ENCODE measurements around the gene TMEM117. TPM values are rescaled to one million over a fixed set of nuclear protein-coding genes. Genes with fewer than 3 reads are reported as not detected.

TMEM117 gene
- total and polyA plus RNA-seq, 2 experiments from 2014 or later: 18.0 to 21.0 TPM

DNA sequence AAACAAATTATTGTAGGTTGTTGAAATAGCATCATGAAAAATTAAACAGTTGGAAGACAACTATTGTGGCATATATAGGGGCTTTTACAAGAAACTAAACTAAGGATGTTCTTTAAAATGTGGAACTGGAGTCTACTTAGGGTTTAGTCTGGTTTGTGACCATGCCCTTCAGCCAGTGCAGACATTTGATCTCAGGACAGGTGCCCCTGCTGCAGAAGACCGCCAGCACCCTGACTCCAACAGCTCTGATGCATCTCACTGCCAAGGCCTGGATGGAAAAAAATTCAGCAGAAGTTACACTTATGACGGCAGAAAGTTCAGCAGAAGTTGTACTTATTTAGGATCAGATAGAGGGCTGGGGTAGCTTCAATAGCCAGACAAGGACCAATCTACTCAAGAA is 51.5 kb downstream of the TMEM117 start:
- no peak overlapping the region for H3K27ac ChIP-seq
- no peak for TF ChIP-seq CTCF (IDR thresholded peaks at IDR 0.05; ENCODE audit: low read depth, low read length)
- H3K36me3 ChIP-seq: no peaks in the 10 kb centered on the region

GRCh38 chr12:43891856-43892574 is 56.1 kb downstream of the TMEM117 start:
- H3K4me1 ChIP-seq (ENCODE audit: low read depth): no peaks in the 10 kb centered on the region
- TF ChIP-seq CTCF (IDR thresholded peaks at IDR 0.05; ENCODE audit: low read depth, low read length): no peak
- no peaks in the 10 kb centered on the region for H3K9me3 ChIP-seq (ENCODE audit: low read depth)
- H3K27me3 ChIP-seq: no peaks in the 10 kb centered on the region
- H3K36me3 ChIP-seq: no peaks in the 10 kb centered on the region
- DNase-seq (ENCODE audit: low read depth in 1 of 2, low spot score in 1 of 2): no peak
- no peak overlapping the region for H3K4me3 ChIP-seq
- no peak overlapping the region for H3K27ac ChIP-seq

More for the DNA sequence above, 51.5 kb downstream of the TMEM117 start:
- no peak for DNase-seq (ENCODE audit: low read depth in 1 of 2, low spot score in 1 of 2)
- H3K9me3 ChIP-seq (ENCODE audit: low read depth): no peaks in the 10 kb centered on the region
- peaks cover 2% of the 10 kb centered on the region for H3K4me1 ChIP-seq (ENCODE audit: low read depth)
- no peaks in the 10 kb centered on the region for H3K27me3 ChIP-seq
- H3K4me3 ChIP-seq: no peak overlapping the region

GRCh38 chr12:43893670-43894069 is 57.8 kb downstream of the TMEM117 start:
- no peaks in the 10 kb centered on the region for H3K36me3 ChIP-seq
- H3K27ac ChIP-seq: no peak overlapping the region
- H3K4me3 ChIP-seq: no peak overlapping the region
- no peaks in the 10 kb centered on the region for H3K9me3 ChIP-seq (ENCODE audit: low read depth)
- TF ChIP-seq CTCF (IDR thresholded peaks at IDR 0.05; ENCODE audit: low read depth, low read length): no peak
- no peaks in the 10 kb centered on the region for H3K27me3 ChIP-seq
- DNase-seq (ENCODE audit: low read depth in 1 of 2, low spot score in 1 of 2): no peak
- no peaks in the 10 kb centered on the region for H3K4me1 ChIP-seq (ENCODE audit: low read depth)

DNA sequence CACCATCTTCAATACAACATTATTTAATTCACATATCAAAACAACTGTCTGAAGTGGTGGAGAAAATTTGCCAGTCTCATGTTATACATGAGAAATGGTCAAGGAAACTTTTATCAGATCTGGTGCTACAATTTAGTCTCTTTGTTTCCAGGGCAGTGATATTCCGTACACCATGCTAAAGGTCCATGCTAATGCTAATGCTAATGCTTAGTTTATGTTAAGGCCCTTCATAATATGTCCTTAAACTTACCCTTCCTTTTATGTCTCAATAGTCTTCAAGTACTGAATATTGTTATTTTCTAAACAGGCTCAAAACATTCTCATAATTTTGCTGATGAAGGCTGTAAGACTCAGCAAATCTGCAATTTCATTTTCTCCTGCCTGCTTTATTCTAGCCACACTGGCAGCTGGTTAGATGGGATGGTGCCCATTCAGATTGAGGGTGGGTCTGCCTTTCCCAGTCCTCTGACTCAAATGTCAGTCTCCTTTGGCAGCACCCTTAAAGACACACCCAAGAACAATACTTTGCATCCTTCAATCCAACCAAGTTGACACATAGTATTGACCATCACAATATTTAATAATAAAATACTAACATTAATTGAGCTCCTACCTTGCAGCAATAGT is 59.8 kb downstream of the TMEM117 start:
- Histone ChIP-seq H3K4me3 (no peak overlapping the region), H3K36me3 (no peaks in the 10 kb centered on the region), H3K27me3 (no peaks in the 10 kb centered on the region), H3K27ac (no peak overlapping the region), H3K4me1 (ENCODE audit: low read depth) (no peaks in the 10 kb centered on the region), H3K9me3 (ENCODE audit: low read depth) (no peaks in the 10 kb centered on the region)
- no peak for DNase-seq (ENCODE audit: low read depth in 1 of 2, low spot score in 1 of 2)
- TF ChIP-seq CTCF (IDR thresholded peaks at IDR 0.05; ENCODE audit: low read depth, low read length): no peak

DNA sequence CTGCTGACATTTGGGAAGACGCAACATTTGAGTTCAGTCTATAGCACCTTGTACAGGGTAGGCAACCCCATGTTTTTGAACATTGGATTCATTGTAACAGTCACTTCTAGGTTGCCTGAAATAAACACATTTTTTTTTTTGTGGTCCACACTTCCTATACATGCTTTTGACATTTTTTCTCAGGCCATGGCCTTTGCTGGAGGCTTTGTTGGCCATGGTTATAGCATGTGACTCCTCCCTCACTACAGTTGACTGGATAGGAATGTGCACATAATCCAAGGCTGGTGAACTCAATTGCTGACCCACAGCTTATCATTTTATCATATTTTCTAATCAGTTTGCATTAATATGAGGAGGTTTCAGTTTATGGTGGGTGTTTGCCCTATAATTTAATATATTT is 60.6 kb downstream of the TMEM117 start:
- no peaks in the 10 kb centered on the region for H3K9me3 ChIP-seq (ENCODE audit: low read depth)
- no peaks in the 10 kb centered on the region for H3K36me3 ChIP-seq
- no peak for DNase-seq (ENCODE audit: low read depth in 1 of 2, low spot score in 1 of 2)
- H3K4me3 ChIP-seq: no peak overlapping the region
- no peaks in the 10 kb centered on the region for H3K27me3 ChIP-seq
- no peak overlapping the region for H3K27ac ChIP-seq
- no peaks in the 10 kb centered on the region for H3K4me1 ChIP-seq (ENCODE audit: low read depth)
- no peak for TF ChIP-seq CTCF (IDR thresholded peaks at IDR 0.05; ENCODE audit: low read depth, low read length)

Measured in cardiac muscle cell (in vitro differentiated cells and primary cell).